Adrenal gland (tissue), 12 donors: ENCODE results near the gene AKAP14. TPM values are rescaled to one million over a fixed set of nuclear protein-coding genes. Genes with fewer than 3 reads are reported as not detected.
"Not testable (repeated sequence)": the region's sequence is repeated elsewhere in the genome, so short reads cannot be mapped to it uniquely, and the experiment has no call there.

Source experiments
- DNase-seq, 7 donors: peaks; one replicate each; pipeline ENCODE4 v3.0.0-alpha.2; 2019 to 2020
- H3K27ac ChIP-seq, 5 donors: fragments of 200-600 bp; sonication (generic) in 4 of 5; 1 replicate in 3 of 5; 2 replicates in 2 of 5; pipeline versions ENCODE4 v1.5.1 to v1.8.0; 2016 to 2020; ENCODE audit warnings: mild to moderate bottlenecking in 1 of 5
- H3K27me3 ChIP-seq: fragments of 200-600 bp; 2 replicates; pipeline ENCODE4 v1.8.0; 2021
- H3K36me3 ChIP-seq, 2 donors: fragments of 200-600 bp; replicated peaks in 1 of 2; 1 replicate in 1 of 2; 2 replicates in 1 of 2; pipeline versions ENCODE4 v1.5.1 to v1.8.0; 2018 to 2022
- H3K4me1 ChIP-seq, 2 donors: fragments of 200-600 bp; replicated peaks in 1 of 2; 1 replicate in 1 of 2; 2 replicates in 1 of 2; pipeline versions ENCODE4 v1.5.1 to v1.8.0; 2018 to 2021
- H3K4me3 ChIP-seq, 4 donors: fragments of 200-600 bp; sonication (generic) in 3 of 4; one replicate each; pipeline ENCODE4 v1.5.1; 2016 to 2018
- H3K9me3 ChIP-seq, 3 donors: fragments of 200-600 bp; sonication (generic) in 1 of 3; replicated peaks in 1 of 3; 1 replicate in 2 of 3; 2 replicates in 1 of 3; pipeline versions ENCODE4 v1.5.1 to v1.8.0; 2016 to 2021
- POLR2A ChIP-seq, 2 donors: fragments of 450-650 bp; IDR thresholded peaks; one replicate each; pipeline ENCODE4 v1.6.1; 2017; ENCODE audit warnings: antibody characterized with exemption in 2 of 2, mild to moderate bottlenecking in 2 of 2, moderate library complexity in 1 of 2
- WGBS, 4 donors: extraction: QIAGEN DNeasy Blood & Tissue Kit in 2 of 4; methylation state at CpG; one replicate each; pipeline versions ENCODE4 v1.1.5 to v1.1.7; 2013 to 2017; 5-methylcytosine and 5-hydroxymethylcytosine counted together
- intact Hi-C, 2 donors: fragments of 100-400 bp; cut with DNase I; formaldehyde crosslinking; loops; one replicate each; pipeline versions ENCODE4 v1.14.1 to v1.15.0; 2022 to 2023
- polyA plus RNA-seq, 3 donors: library from polyadenylated mRNA; stranded (reverse); fragments of 200-250 nt in 2 of 3; fragments of 350-450 nt in 1 of 3; fragmentation: Illumina TruSeq in 1 of 3; extraction: RNeasy Lipid Tissue Mini Kit (QIAGEN cat#74804) in 1 of 3; gene quantifications; one replicate each; pipeline ENCODE4 v1.2.3, GENCODE V29; 2013 to 2014
- total RNA-seq, 9 donors: library from RNA; depleted of rRNA in 4 of 9; stranded (reverse); fragments of >200 nt in 4 of 9; fragments of 120-200 nt in 1 of 9; fragmentation: NEBNext Ultra II Directional in 1 of 9; extraction: Animal tissue kit (Norgen Biotek cat#: 25700) in 1 of 9; gene quantifications; one replicate each; pipeline versions ENCODE4 v1.1.0 to v1.2.4, GENCODE V29; 2013 to 2023
- TF ChIP-seq, protein P1 (sequence below), 6 experiments: fragments of 450-650 bp in 4 of 6; fragments of 200-600 bp in 2 of 6; sonication (generic) in 1 of 6; IDR thresholded peaks; 1 replicate in 5 of 6; 2 replicates in 1 of 6; pipeline versions ENCODE4 v1.5.1 to v1.8.0; 2016 to 2021; ENCODE audit warnings: antibody characterized with exemption in 6 of 6, mild to moderate bottlenecking in 2 of 6, moderate library complexity in 1 of 6
- donor health status: healthy with polysubstance abuse.
- donor health status: Bipolar disorder and iron deficiency.
- donor health status: DM: yes; HTN: yes; CAD: no.
- donor health status: DM: no; HTN: no; CAD: no.
- donor health status: DM: no; HTN: no; CAD: no.
- donor health status: DM: yes; HTN: yes; CAD: no.

The AKAP14 gene
- total and polyA plus RNA-seq, 12 donors, result not detected

DNA sequence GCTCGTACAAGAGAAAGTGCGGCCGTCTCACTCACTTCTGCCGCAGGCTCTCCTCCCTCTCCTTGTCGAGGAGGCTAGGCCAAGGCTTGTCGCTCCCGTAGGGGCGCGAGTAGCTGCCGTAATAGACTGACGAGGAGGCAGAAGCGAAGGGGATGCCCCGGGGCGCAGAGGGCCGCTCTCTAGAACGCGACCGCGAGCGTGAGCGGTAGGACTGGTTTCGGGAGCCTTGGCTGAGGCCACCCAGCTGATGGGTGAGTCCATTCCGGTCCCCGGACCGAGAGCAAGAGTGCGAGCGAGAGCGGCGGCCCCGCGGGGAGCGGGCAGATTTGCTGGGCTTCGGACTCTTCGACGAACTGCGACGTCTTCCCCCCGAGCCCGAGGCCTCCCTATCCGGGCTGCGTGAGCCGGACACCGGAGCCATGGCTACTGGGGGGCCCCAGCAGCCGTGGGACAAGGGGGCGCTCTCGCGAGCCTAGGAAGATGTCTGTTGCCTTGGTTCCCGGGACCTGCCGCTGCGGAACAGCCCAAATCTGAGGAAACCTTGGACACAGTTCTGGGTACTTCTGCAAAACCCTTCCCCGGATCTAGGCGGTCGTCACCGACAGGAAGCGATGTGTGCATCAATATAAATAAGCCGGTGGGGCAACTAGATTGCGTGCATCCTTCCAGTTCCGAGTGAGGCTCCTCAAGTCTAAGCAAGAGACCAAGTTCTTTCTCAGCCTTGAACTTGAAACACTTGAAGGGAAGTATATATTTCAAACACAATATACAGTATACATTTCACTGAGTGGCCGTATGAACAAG is 47.7 kb downstream of the AKAP14 start, which contains the start of gene NKAP:
Gene NKAP (minus strand): TSS at position 567 of the 804 bp plus-strand sequence. CDS start 146 bp downstream, at position 421.
- TF ChIP-seq, protein P1, sequence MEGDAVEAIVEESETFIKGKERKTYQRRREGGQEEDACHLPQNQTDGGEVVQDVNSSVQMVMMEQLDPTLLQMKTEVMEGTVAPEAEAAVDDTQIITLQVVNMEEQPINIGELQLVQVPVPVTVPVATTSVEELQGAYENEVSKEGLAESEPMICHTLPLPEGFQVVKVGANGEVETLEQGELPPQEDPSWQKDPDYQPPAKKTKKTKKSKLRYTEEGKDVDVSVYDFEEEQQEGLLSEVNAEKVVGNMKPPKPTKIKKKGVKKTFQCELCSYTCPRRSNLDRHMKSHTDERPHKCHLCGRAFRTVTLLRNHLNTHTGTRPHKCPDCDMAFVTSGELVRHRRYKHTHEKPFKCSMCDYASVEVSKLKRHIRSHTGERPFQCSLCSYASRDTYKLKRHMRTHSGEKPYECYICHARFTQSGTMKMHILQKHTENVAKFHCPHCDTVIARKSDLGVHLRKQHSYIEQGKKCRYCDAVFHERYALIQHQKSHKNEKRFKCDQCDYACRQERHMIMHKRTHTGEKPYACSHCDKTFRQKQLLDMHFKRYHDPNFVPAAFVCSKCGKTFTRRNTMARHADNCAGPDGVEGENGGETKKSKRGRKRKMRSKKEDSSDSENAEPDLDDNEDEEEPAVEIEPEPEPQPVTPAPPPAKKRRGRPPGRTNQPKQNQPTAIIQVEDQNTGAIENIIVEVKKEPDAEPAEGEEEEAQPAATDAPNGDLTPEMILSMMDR (IDR thresholded peaks at IDR 0.05), result no peak
- TF ChIP-seq POLR2A (IDR thresholded peaks at IDR 0.05), result peak in 1 of 2 donors; percentile 63
- no peaks in the 10 kb centered on the region for H3K27me3 ChIP-seq
- H3K27ac ChIP-seq, result peak within 1 kb of the TSS; percentile 30 to 89 (median 88)
- no peaks in the 10 kb centered on the region for H3K36me3 ChIP-seq
- H3K4me3 ChIP-seq, result peak within 1 kb of the TSS; percentile 35 to 69 (median 50)
- 0 to 36% (median 17%) methylated on average over 6 to 59 of the region's 59 CpGs for WGBS, 4 donors
- no peaks in the 10 kb centered on the region for H3K9me3 ChIP-seq
- no peaks in the 10 kb centered on the region for H3K4me1 ChIP-seq
- peak; percentile 81 to 92 (median 86) for DNase-seq
- intact Hi-C loops, result no loop called here

DNA sequence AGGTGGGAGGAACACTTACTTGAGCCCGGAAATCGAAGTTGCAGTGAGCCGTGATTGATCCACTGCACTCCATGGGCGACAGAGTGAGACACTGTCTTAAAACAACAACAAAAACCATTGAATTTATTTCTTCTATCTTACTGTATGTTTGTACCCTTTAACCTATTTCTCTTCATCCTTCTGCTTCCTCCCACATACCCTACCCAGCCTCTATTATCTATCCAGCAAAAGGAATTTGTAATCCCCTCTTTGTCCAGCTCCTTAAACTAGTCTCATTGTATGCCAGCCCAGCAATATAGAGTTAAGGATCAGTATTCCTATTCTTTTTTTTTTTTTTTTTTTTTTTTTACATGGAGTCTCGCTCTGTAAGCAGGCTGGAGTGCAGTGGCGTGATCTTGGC is 49.8 kb downstream of the AKAP14 start:
- Histone ChIP-seq H3K9me3 (no peaks in the 10 kb centered on the region), H3K27me3 (no peaks in the 10 kb centered on the region), H3K36me3 (no peaks in the 10 kb centered on the region), H3K4me3 (no peak overlapping the region), H3K4me1 (no peaks in the 10 kb centered on the region), H3K27ac (no peak overlapping the region)
- intact Hi-C loops, result no loop called here
- WGBS, 4 donors, result 66 to 78% (median 72%) methylated on average over 6 of the region's 6 CpGs
- no peak for DNase-seq
- TF ChIP-seq, protein P1 (IDR thresholded peaks at IDR 0.05), result no peak
- no peak for TF ChIP-seq POLR2A (IDR thresholded peaks at IDR 0.05)

DNA sequence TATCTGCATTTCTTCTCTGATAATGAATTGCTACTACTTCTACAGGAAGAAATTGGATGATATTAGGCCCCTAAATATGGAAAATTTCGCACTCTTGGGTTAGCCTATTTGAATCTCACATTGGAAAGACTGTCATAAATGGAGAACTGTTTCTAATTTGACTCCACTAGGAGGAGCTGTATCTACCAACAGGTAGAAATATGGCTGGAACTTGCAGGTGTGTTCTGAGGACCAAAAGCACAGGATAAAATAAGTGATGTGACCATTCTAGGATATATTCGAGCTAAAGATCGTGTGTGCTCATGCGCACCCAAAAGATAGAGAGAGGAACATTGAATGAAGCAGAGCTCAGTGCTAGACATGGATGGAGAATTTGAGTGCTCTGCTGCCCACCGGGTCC is 52.7 kb downstream of the AKAP14 start:
- Histone ChIP-seq H3K4me3 (no peak overlapping the region), H3K9me3 (no peaks in the 10 kb centered on the region), H3K27ac (no peak overlapping the region), H3K4me1 (no peaks in the 10 kb centered on the region), H3K27me3 (no peaks in the 10 kb centered on the region), H3K36me3 (no peaks in the 10 kb centered on the region)
- intact Hi-C loops, result no loop called here
- WGBS, 4 donors, result 72 to 85% (median 76%) methylated on average over 5 of the region's 5 CpGs
- no peak for DNase-seq
- TF ChIP-seq, protein P1 (IDR thresholded peaks at IDR 0.05), result no peak
- no peak for TF ChIP-seq POLR2A (IDR thresholded peaks at IDR 0.05)

DNA sequence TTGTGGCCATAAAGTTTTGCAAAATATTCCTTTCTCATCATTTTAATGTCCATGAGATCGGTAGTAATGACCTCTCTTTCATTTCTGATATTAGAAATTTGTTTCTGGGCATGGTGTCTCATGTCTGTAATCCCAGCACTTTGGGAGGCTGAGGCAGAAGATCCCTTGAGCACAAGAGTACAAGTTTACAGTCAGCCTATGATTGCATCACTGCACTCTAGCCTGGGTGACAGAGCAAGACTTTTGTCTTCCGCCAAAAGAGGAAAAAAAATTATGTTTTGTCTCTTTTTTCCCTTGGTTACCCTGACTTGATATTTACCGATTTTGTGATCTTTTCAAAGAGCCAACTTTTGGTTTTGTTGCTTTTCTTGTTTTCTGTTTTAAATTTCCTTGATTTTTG is 58.7 kb downstream of the AKAP14 start:
- no peak for TF ChIP-seq POLR2A (IDR thresholded peaks at IDR 0.05)
- TF ChIP-seq, protein P1 (IDR thresholded peaks at IDR 0.05), result no peak
- Histone ChIP-seq H3K9me3 (no peaks in the 10 kb centered on the region), H3K27ac (no peak overlapping the region), H3K4me1 (no peaks in the 10 kb centered on the region), H3K36me3 (no peaks in the 10 kb centered on the region), H3K27me3 (no peaks in the 10 kb centered on the region), H3K4me3 (no peak overlapping the region)
- 47 to 81% (median 67%) methylated on average over 3 of the region's 3 CpGs for WGBS, 4 donors
- intact Hi-C loops, result no loop called here
- DNase-seq, result no peak

DNA sequence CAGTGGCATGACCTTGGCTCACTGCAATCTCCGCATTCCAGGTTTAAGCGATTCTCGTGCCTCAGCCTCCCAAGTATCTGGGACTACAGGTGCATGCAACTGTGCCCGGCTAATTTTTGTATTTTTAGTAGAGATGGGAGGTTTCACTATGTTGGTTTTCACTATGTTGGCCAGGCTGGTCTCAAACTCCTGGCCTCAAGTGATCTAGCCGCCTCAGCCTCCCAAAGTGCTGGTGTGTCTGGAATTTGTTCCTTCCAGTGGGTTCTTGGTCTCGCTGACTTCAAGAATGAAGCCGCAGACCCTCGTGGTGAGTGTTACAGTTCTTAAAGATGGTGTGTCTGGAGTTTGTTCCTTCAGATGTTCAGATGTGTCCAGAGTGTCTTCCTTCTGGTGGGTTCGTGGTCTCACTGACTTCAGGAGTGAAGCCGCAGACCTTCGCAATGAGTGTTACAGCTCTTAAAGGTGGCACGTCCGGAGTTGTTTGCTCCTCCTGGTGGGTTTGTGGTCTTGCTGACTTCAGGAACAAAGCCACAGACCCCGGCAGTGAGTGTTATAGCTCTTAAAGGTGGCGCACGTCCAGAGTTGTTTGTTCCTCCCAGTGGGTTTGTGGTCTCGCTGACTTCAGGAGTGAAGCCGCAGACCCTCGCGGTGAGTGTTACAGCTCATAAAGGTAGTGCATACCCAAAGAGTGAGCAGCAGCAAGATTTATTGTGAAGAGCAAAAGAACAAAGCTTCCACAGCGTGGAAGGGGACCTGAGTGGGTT is 60.3 kb downstream of the AKAP14 start:
- H3K9me3 ChIP-seq, H3K4me3 ChIP-seq, H3K36me3 ChIP-seq, H3K27me3 ChIP-seq, H3K27ac ChIP-seq, intact Hi-C loops, H3K4me1 ChIP-seq: not testable (repeated sequence)
- 70 to 84% (median 76%) methylated on average over 13 to 21 of the region's 21 CpGs for WGBS, 4 donors
- peak in 1 of 7 donors; percentile 1 for DNase-seq
